Muscle of leg (tissue), 11 donors: ENCODE results near the gene ATXN2. TPM values are rescaled to one million over a fixed set of nuclear protein-coding genes. Genes with fewer than 3 reads are reported as not detected.

Experiments
- DNase-seq: peaks from one replicate; pipeline ENCODE4 v3.0.0; 2013
- H3K27ac ChIP-seq: one replicate; pipeline ENCODE4 v1.5.1; 2013; ENCODE audit warnings: mild to moderate bottlenecking, low read length, control low read depth
- H3K27me3 ChIP-seq: one replicate; pipeline ENCODE4 v1.6.1; 2013; ENCODE audit warnings: low read length; ENCODE audit not compliant: control insufficient read depth, insufficient read depth
- H3K36me3 ChIP-seq: one replicate; pipeline ENCODE4 v1.6.1; 2013; ENCODE audit warnings: low read length; ENCODE audit not compliant: control insufficient read depth, insufficient read depth
- H3K4me1 ChIP-seq: one replicate; pipeline ENCODE4 v1.6.1; 2013; ENCODE audit warnings: low read length; ENCODE audit not compliant: control insufficient read depth, insufficient read depth
- H3K4me3 ChIP-seq: one replicate; pipeline ENCODE4 v1.5.1; 2013; ENCODE audit warnings: low read length, control low read depth
- H3K9me3 ChIP-seq: replicated peaks from 2 replicates; pipeline ENCODE4 v1.6.1; 2013; ENCODE audit warnings: low read depth, low read length; ENCODE audit not compliant: control insufficient read depth
- WGBS: methylation state at CpG from one replicate; pipeline ENCODE4 v1.1.5; 2013; ENCODE audit warnings: missing lambda C conversion rate; ENCODE audit not compliant: insufficient coverage; 5-methylcytosine and 5-hydroxymethylcytosine counted together
- polyA plus RNA-seq, 8 donors: library from polyadenylated mRNA; unstranded; fragments of 120-200 nt; gene quantifications; one replicate each; pipeline versions ENCODE4 v1.2.1 to v1.2.3, GENCODE V29; 2013; ENCODE audit warnings: inconsistent platforms in 1 of 8, low replicate concordance in 1 of 8; ENCODE audit not compliant: insufficient read length in 8 of 8, insufficient read depth in 1 of 8
- total RNA-seq: library from RNA; stranded (reverse); fragments of 120-200 nt; gene quantifications from one replicate; pipeline ENCODE4 v1.2.4, GENCODE V29; 2013

ATXN2 gene
- total and polyA plus RNA-seq, 9 donors, result 32.3 to 60.2 (median 50.0) TPM

GRCh38 chr12:111440631-111441030 lies 158.5 kb downstream of the ATXN2 start:
- Histone ChIP-seq H3K36me3 (peaks cover 46% of the 10 kb centered on the region), H3K4me3 (no peak overlapping the region), H3K9me3 (no peaks in the 10 kb centered on the region), H3K4me1 (peaks cover 44% of the 10 kb centered on the region), H3K27me3 (no peaks in the 10 kb centered on the region), H3K27ac (no peak overlapping the region)
- WGBS, result 100% methylated on average over 1 of the region's 3 CpGs
- no peak for DNase-seq

- Histone ChIP-seq H3K27me3 (no peaks in the 10 kb centered on the region), H3K4me1 (peaks cover 44% of the 10 kb centered on the region), H3K27ac (no peak overlapping the region), H3K4me3 (no peak overlapping the region), H3K36me3 (peaks cover 42% of the 10 kb centered on the region), H3K9me3 (no peaks in the 10 kb centered on the region)
- WGBS, result 73% methylated on average over 8 of the region's 8 CpGs
- DNase-seq, result no peak
Measured at GRCh38 chr12:111440152-111440551, 159.0 kb downstream of the ATXN2 start.

GRCh38 chr12:111439657-111440151 lies 159.4 kb downstream of the ATXN2 start:
- H3K4me3 ChIP-seq, result no peak overlapping the region
- H3K36me3 ChIP-seq, result peaks cover 42% of the 10 kb centered on the region
- H3K27ac ChIP-seq, result no peak overlapping the region
- WGBS, result no CpG with 5 or more reads among the region's 5 CpGs
- H3K4me1 ChIP-seq, result peaks cover 44% of the 10 kb centered on the region
- H3K27me3 ChIP-seq, result no peaks in the 10 kb centered on the region
- no peak for DNase-seq
- H3K9me3 ChIP-seq, result no peaks in the 10 kb centered on the region

GRCh38 chr12:111438481-111438880 lies 160.6 kb downstream of the ATXN2 start:
- peaks cover 34% of the 10 kb centered on the region for H3K36me3 ChIP-seq
- H3K9me3 ChIP-seq, result no peaks in the 10 kb centered on the region
- no peaks in the 10 kb centered on the region for H3K27me3 ChIP-seq
- H3K27ac ChIP-seq, result no peak overlapping the region
- H3K4me1 ChIP-seq, result peaks cover 44% of the 10 kb centered on the region
- no peak for DNase-seq
- 36% methylated on average over 8 of the region's 9 CpGs for whole genome bisulfite sequencing
- H3K4me3 ChIP-seq, result no peak overlapping the region

GRCh38 chr12:111437816-111438454 lies 161.2 kb downstream of the ATXN2 start:
- Histone ChIP-seq H3K4me1 (peaks cover 42% of the 10 kb centered on the region), H3K27ac (no peak overlapping the region), H3K27me3 (no peaks in the 10 kb centered on the region), H3K36me3 (peaks cover 29% of the 10 kb centered on the region), H3K4me3 (no peak overlapping the region), H3K9me3 (no peaks in the 10 kb centered on the region)
- DNase-seq, result no peak
- 50% methylated on average over 8 of the region's 8 CpGs for WGBS

GRCh38 chr12:111436811-111437210 lies 162.3 kb downstream of the ATXN2 start:
- H3K4me3 ChIP-seq, result no peak overlapping the region
- peaks cover 19% of the 10 kb centered on the region for H3K36me3 ChIP-seq
- DNase-seq, result no peak
- H3K27ac ChIP-seq, result no peak overlapping the region
- 100% methylated on average over 1 of the region's 4 CpGs for WGBS
- H3K27me3 ChIP-seq, result no peaks in the 10 kb centered on the region
- peaks cover 38% of the 10 kb centered on the region for H3K4me1 ChIP-seq
- H3K9me3 ChIP-seq, result no peaks in the 10 kb centered on the region

GRCh38 chr12:111436266-111436665 lies 162.8 kb downstream of the ATXN2 start:
- H3K27me3 ChIP-seq, result no peaks in the 10 kb centered on the region
- H3K4me3 ChIP-seq, result no peak overlapping the region
- WGBS, result 50% methylated on average over 1 of the region's 7 CpGs
- H3K36me3 ChIP-seq, result peaks cover 19% of the 10 kb centered on the region
- H3K4me1 ChIP-seq, result peaks cover 38% of the 10 kb centered on the region
- no peak overlapping the region for H3K27ac ChIP-seq
- no peak for DNase-seq
- H3K9me3 ChIP-seq, result no peaks in the 10 kb centered on the region

- no peak for DNase-seq
- no peaks in the 10 kb centered on the region for H3K27me3 ChIP-seq
- peaks cover 19% of the 10 kb centered on the region for H3K36me3 ChIP-seq
- H3K9me3 ChIP-seq, result no peaks in the 10 kb centered on the region
- no peak overlapping the region for H3K27ac ChIP-seq
- H3K4me1 ChIP-seq, result peaks cover 39% of the 10 kb centered on the region
- 71% methylated on average over 15 of the region's 16 CpGs for WGBS
- H3K4me3 ChIP-seq, result no peak overlapping the region
Measured at GRCh38 chr12:111435661-111436201, 163.4 kb downstream of the ATXN2 start.

GRCh38 chr12:111434680-111435338 lies 164.3 kb downstream of the ATXN2 start:
- WGBS, result 25% methylated on average over 7 of the region's 18 CpGs
- Histone ChIP-seq H3K4me1 (peaks cover 43% of the 10 kb centered on the region), H3K4me3 (no peak overlapping the region), H3K36me3 (peaks cover 12% of the 10 kb centered on the region), H3K9me3 (no peaks in the 10 kb centered on the region), H3K27ac (peak overlapping the region; percentile 78), H3K27me3 (no peaks in the 10 kb centered on the region)
- peak; percentile 72 for DNase-seq

GRCh38 chr12:111434049-111434448 lies 165.1 kb downstream of the ATXN2 start:
- peaks cover 48% of the 10 kb centered on the region for H3K4me1 ChIP-seq
- no peak for DNase-seq

More at GRCh38 chr12:111434049-111434448, 165.1 kb downstream of the ATXN2 start:
- Histone ChIP-seq H3K27ac (peak overlapping the region; percentile 78), H3K36me3 (peaks cover 9% of the 10 kb centered on the region), H3K9me3 (no peaks in the 10 kb centered on the region), H3K4me3 (no peak overlapping the region), H3K27me3 (no peaks in the 10 kb centered on the region)
- 52% methylated on average over 3 of the region's 3 CpGs for WGBS
